ENCODE results near the gene ZMYND8. TPM values are rescaled to one million over a fixed set of nuclear protein-coding genes. Genes with fewer than 3 reads are reported as not detected.
"Not testable (repeated sequence)": the region's sequence is repeated elsewhere in the genome, so short reads cannot be mapped to it uniquely, and the experiment has no call there.

ZMYND8 gene
- polyA plus RNA-seq, 3 donors, result 1.4 to 13.8 (median 5.8) TPM

- intact Hi-C loops (cut with micrococcal nuclease), result no loop called here
These were observed 66.5 kb downstream of the ZMYND8 start for GRCh38 chr20:47290008-47290407.

GRCh38 chr20:47289096-47289495 lies 67.4 kb downstream of the ZMYND8 start:
- Histone ChIP-seq H3K36me3 (replicated peaks in 1 of 2; ENCODE audit: control insufficient read depth in 1 of 2, insufficient read depth in 2 of 2, low read length in 2 of 2) (peaks cover 81 to 93% of the 10 kb centered on the region in 2 donors), H3K27me3 (ENCODE audit: control insufficient read depth in 2 of 2, insufficient read depth in 2 of 2, low read length in 2 of 2) (no peaks in the 10 kb centered on the region), H3K4me1 (ENCODE audit: control insufficient read depth in 1 of 2, insufficient read depth in 2 of 2, low read length in 2 of 2) (no peaks in the 10 kb centered on the region), H4K20me1 (ENCODE audit: insufficient read depth, low read length) (no peaks in the 10 kb centered on the region), H3K9ac (ENCODE audit: insufficient read depth, low read length, poor library complexity, severe bottlenecking) (no peak overlapping the region), H3K27ac (ENCODE audit: low read depth in 1 of 2, low read length in 2 of 2) (no peak overlapping the region), H3K9me3 (replicated peaks in 1 of 2; ENCODE audit: control insufficient read depth in 1 of 2, insufficient read depth in 1 of 2, low read length in 2 of 2) (no peaks in the 10 kb centered on the region), H2AFZ (ENCODE audit: insufficient read depth, low read depth, low read length, poor library complexity, severe bottlenecking) (no peak overlapping the region), H3K79me2 (ENCODE audit: insufficient read depth, low read length) (no peaks in the 10 kb centered on the region), H3K4me3 (replicated peaks in 1 of 3; ENCODE audit: low read depth in 2 of 3, low read length in 3 of 3) (no peak overlapping the region), H3K4me2 (replicated peaks; ENCODE audit: extremely low read depth, low read length, poor library complexity, severe bottlenecking) (no peak overlapping the region)
- Mint-ChIP-seq H3K4me1 (no peaks in the 10 kb centered on the region), H3K36me3 (peaks cover 77 to 91% of the 10 kb centered on the region in 2 donors), H3K27me3 (ENCODE audit: low read depth in 3 of 3) (no peaks in the 10 kb centered on the region), H3K9me3 (peaks cover 0 to 2% (median 0%) of the 10 kb centered on the region in 7 donors), H3K4me3 (no peak overlapping the region), H3K27ac (no peak overlapping the region)
- no peak for TF ChIP-seq CTCF (IDR thresholded peaks at IDR 0.05)
- DNase-seq, result no peak
- no CpG with 5 or more reads among the region's 3 CpGs for WGBS (ENCODE audit: insufficient coverage)
- intact Hi-C loops (cut with micrococcal nuclease), result no loop called here

More at GRCh38 chr20:47290008-47290407, 66.5 kb downstream of the ZMYND8 start:
- H3K4me1 ChIP-seq (ENCODE audit: control insufficient read depth in 1 of 2, insufficient read depth in 2 of 2, low read length in 2 of 2), result no peaks in the 10 kb centered on the region
- no peaks in the 10 kb centered on the region for H3K27me3 ChIP-seq (ENCODE audit: control insufficient read depth in 2 of 2, insufficient read depth in 2 of 2, low read length in 2 of 2)
- H3K4me2 ChIP-seq (replicated peaks; ENCODE audit: extremely low read depth, low read length, poor library complexity, severe bottlenecking), result no peak overlapping the region
- DNase-seq, result no peak
- no peak overlapping the region for H3K4me3 Mint-ChIP-seq
- peaks cover 81 to 93% of the 10 kb centered on the region in 2 donors for H3K36me3 ChIP-seq (replicated peaks in 1 of 2; ENCODE audit: control insufficient read depth in 1 of 2, insufficient read depth in 2 of 2, low read length in 2 of 2)
- no peak overlapping the region for H2AFZ ChIP-seq (ENCODE audit: insufficient read depth, low read depth, low read length, poor library complexity, severe bottlenecking)
- TF ChIP-seq CTCF (IDR thresholded peaks at IDR 0.05), result no peak
- no peak overlapping the region for H3K27ac Mint-ChIP-seq
- H3K79me2 ChIP-seq (ENCODE audit: insufficient read depth, low read length), result no peaks in the 10 kb centered on the region
- no peak overlapping the region for H3K9ac ChIP-seq (ENCODE audit: insufficient read depth, low read length, poor library complexity, severe bottlenecking)
- H3K4me3 ChIP-seq (replicated peaks in 1 of 3; ENCODE audit: low read depth in 2 of 3, low read length in 3 of 3), result no peak overlapping the region
- peaks cover 77 to 91% of the 10 kb centered on the region in 2 donors for H3K36me3 Mint-ChIP-seq
- 93% methylated on average over 3 of the region's 3 CpGs for WGBS (ENCODE audit: insufficient coverage)
- H3K27me3 Mint-ChIP-seq (ENCODE audit: low read depth in 3 of 3), result no peaks in the 10 kb centered on the region
- no peaks in the 10 kb centered on the region for H3K4me1 Mint-ChIP-seq
- H3K9me3 Mint-ChIP-seq, result peaks cover 0 to 2% (median 0%) of the 10 kb centered on the region in 7 donors
- no peaks in the 10 kb centered on the region for H3K9me3 ChIP-seq (replicated peaks in 1 of 2; ENCODE audit: control insufficient read depth in 1 of 2, insufficient read depth in 1 of 2, low read length in 2 of 2)
- no peak overlapping the region for H3K27ac ChIP-seq (ENCODE audit: low read depth in 1 of 2, low read length in 2 of 2)
- H4K20me1 ChIP-seq (ENCODE audit: insufficient read depth, low read length), result no peaks in the 10 kb centered on the region

GRCh38 chr20:47288530-47288929 lies 68.0 kb downstream of the ZMYND8 start:
- peaks cover 78 to 91% of the 10 kb centered on the region in 2 donors for H3K36me3 Mint-ChIP-seq
- H3K4me2 ChIP-seq (replicated peaks; ENCODE audit: extremely low read depth, low read length, poor library complexity, severe bottlenecking); H3K4me1 Mint-ChIP-seq; H4K20me1 ChIP-seq (ENCODE audit: insufficient read depth, low read length); H3K79me2 ChIP-seq (ENCODE audit: insufficient read depth, low read length); H3K27me3 Mint-ChIP-seq (ENCODE audit: low read depth in 3 of 3); intact Hi-C loops (cut with micrococcal nuclease); H3K4me1 ChIP-seq (ENCODE audit: control insufficient read depth in 1 of 2, insufficient read depth in 2 of 2, low read length in 2 of 2); H3K4me3 Mint-ChIP-seq; H3K4me3 ChIP-seq (replicated peaks in 1 of 3; ENCODE audit: low read depth in 2 of 3, low read length in 3 of 3); H2AFZ ChIP-seq (ENCODE audit: insufficient read depth, low read depth, low read length, poor library complexity, severe bottlenecking); H3K9me3 Mint-ChIP-seq; H3K27me3 ChIP-seq (ENCODE audit: control insufficient read depth in 2 of 2, insufficient read depth in 2 of 2, low read length in 2 of 2); DNase-seq; H3K9me3 ChIP-seq (replicated peaks in 1 of 2; ENCODE audit: control insufficient read depth in 1 of 2, insufficient read depth in 1 of 2, low read length in 2 of 2); H3K9ac ChIP-seq (ENCODE audit: insufficient read depth, low read length, poor library complexity, severe bottlenecking); H3K27ac ChIP-seq (ENCODE audit: low read depth in 1 of 2, low read length in 2 of 2); H3K27ac Mint-ChIP-seq: not testable (repeated sequence)
- peaks cover 81 to 93% of the 10 kb centered on the region in 2 donors for H3K36me3 ChIP-seq (replicated peaks in 1 of 2; ENCODE audit: control insufficient read depth in 1 of 2, insufficient read depth in 2 of 2, low read length in 2 of 2)
- WGBS (ENCODE audit: insufficient coverage), result no CpG with 5 or more reads among the region's 8 CpGs

Data from CD14-positive monocyte (primary cell).